HepG2 (cell line): ENCODE results near the gene RPL36. TPM values are rescaled to one million over a fixed set of nuclear protein-coding genes. Genes with fewer than 3 reads are reported as not detected.

ENCODE experiments used
- ATAC-seq: fragments of 200-7000 bp; cut with Tn5 transposase; 3 replicates; pipeline ENCODE4 v1.9.1; 2020; ENCODE audit warnings: mild to moderate bottlenecking, moderate library complexity
- BruUV-seq: library from RNA; stranded (reverse); fragments of 400-500 nt; replicated peaks from 2 replicates; lab custom pipeline; 2021; lab: Mats Ljungman, UMichigan
- CTCF ChIA-PET: fragments of 300-600 bp; formaldehyde crosslinking; extraction: SDS; loops from one replicate; lab custom pipeline; 2021; ENCODE audit warnings: low total read pairs, inconsistent platforms, low intra/inter-chr PET ratio; lab: Yijun Ruan, JAX
- POLR2A ChIA-PET: fragments of 350-600 bp; sonication (Branson Sonifier 250); formaldehyde crosslinking; loops from one replicate; lab custom pipeline; 2020; ENCODE audit warnings: antibody characterized with exemption, inconsistent platforms; lab: Yijun Ruan, JAX
- DNase-seq: peaks from one replicate; pipeline ENCODE4 v3.0.0-alpha.2; 2015; ENCODE audit warnings: low spot score
- FAIRE-seq: peaks from 3 replicates; lab custom pipeline; 2011; peaks lifted over from hg19 to GRCh38; lab: Jason Lieb, UNC
- H2AFZ ChIP-seq: one replicate; pipeline ENCODE4 v1.6.1; 2011; ENCODE audit warnings: low read length, inconsistent platforms
- H3K27ac ChIP-seq: fragments of 300-600 bp; 3 replicates; pipeline ENCODE4 v1.8.0; 2011; ENCODE audit warnings: mixed run types, mild to moderate bottlenecking, mixed read lengths, low read length, inconsistent platforms; ENCODE audit not compliant: insufficient read depth; ENCODE audit errors: extremely low read length
- H3K27me3 ChIP-seq, 2 experiments: fragments of 200-600 bp in 1 of 2; 2 replicates in 1 of 2; 3 replicates in 1 of 2; pipeline versions ENCODE4 v1.6.0 to v1.8.0; 2011; ENCODE audit warnings: low read length in 2 of 2, mild to moderate bottlenecking in 2 of 2, moderate library complexity in 2 of 2, inconsistent platforms in 1 of 2; ENCODE audit not compliant: insufficient read depth in 2 of 2, control insufficient read depth in 1 of 2
- H3K36me3 ChIP-seq, 2 experiments: fragments of 200-600 bp in 1 of 2; replicated peaks in 1 of 2; 2 replicates in 1 of 2; 3 replicates in 1 of 2; pipeline versions ENCODE4 v1.5.1 to v1.8.0; 2011; ENCODE audit warnings: low read length in 2 of 2, inconsistent platforms in 1 of 2; ENCODE audit not compliant: insufficient read depth in 2 of 2, control insufficient read depth in 1 of 2
- H3K4me1 ChIP-seq: 2 replicates; pipeline ENCODE4 v1.5.1; 2012; ENCODE audit warnings: low read length, inconsistent platforms; ENCODE audit not compliant: insufficient read depth
- H3K4me2 ChIP-seq: 2 replicates; pipeline ENCODE4 v1.6.0; 2011; ENCODE audit warnings: low read depth, low read length, inconsistent platforms
- H3K4me3 ChIP-seq, 3 experiments: fragments of 200-600 bp in 1 of 3; sonication (generic), shearing (Covaris generic) in 1 of 3; replicated peaks in 1 of 3; 2 replicates each; pipeline ENCODE4 v1.5.1; 2011 to 2016; ENCODE audit warnings: low read length in 3 of 3, inconsistent platforms in 2 of 3, low read depth in 2 of 3, mild to moderate bottlenecking in 2 of 3, control low read depth in 1 of 3, mixed read lengths in 1 of 3; ENCODE audit not compliant: insufficient read depth in 1 of 3
- H3K79me2 ChIP-seq: one replicate; pipeline ENCODE4 v1.6.1; 2011; ENCODE audit warnings: low read length, inconsistent platforms; ENCODE audit not compliant: insufficient read depth
- H3K9ac ChIP-seq: 2 replicates; pipeline ENCODE4 v1.6.0; 2011; ENCODE audit warnings: mild to moderate bottlenecking, low read depth, low read length, inconsistent platforms; ENCODE audit not compliant: insufficient read depth
- H3K9me3 ChIP-seq: 2 replicates; pipeline ENCODE4 v1.5.1; 2012; ENCODE audit warnings: mild to moderate bottlenecking, low read length
- H4K20me1 ChIP-seq: 2 replicates; pipeline ENCODE4 v1.6.0; 2011; ENCODE audit warnings: inconsistent platforms, mild to moderate bottlenecking, low read length, moderate library complexity; ENCODE audit not compliant: insufficient read depth
- CSRNP1 ChIP-seq: sonication (generic); formaldehyde crosslinking; IDR thresholded peaks from 2 replicates; pipeline ENCODE4 v1.8.1; 2023; ENCODE audit warnings: mild to moderate bottlenecking, missing genetic modification reagents
- GABPA ChIP-seq, 2 experiments: IDR thresholded peaks; 2 replicates each; pipeline ENCODE4 v1.6.1; 2011 to 2016; ENCODE audit warnings: low read depth in 2 of 2, low read length in 1 of 2, missing biosample characterization in 1 of 2, missing genetic modification characterization in 1 of 2
- POLR2AphosphoS2 ChIP-seq: IDR thresholded peaks from 2 replicates; pipeline ENCODE4 v1.6.1; 2011; ENCODE audit warnings: low read depth, low read length, improper control_type of control experiment
- RBFOX2 ChIP-seq: fragments of 200-400 bp; formaldehyde crosslinking; IDR thresholded peaks from 2 replicates; pipeline ENCODE4 v1.6.1; 2017; ENCODE audit warnings: low read depth, mild to moderate bottlenecking, low read length
- RELA ChIP-seq: sonication (generic); formaldehyde crosslinking; IDR thresholded peaks from 2 replicates; pipeline ENCODE4 v1.4.0; 2020; ENCODE audit warnings: missing genetic modification reagents
- SNAPC5 ChIP-seq: sonication (generic); formaldehyde crosslinking; IDR thresholded peaks from 2 replicates; pipeline ENCODE4 v1.8.1; 2023; ENCODE audit warnings: mild to moderate bottlenecking, missing genetic modification reagents, borderline replicate concordance
- SOX6 ChIP-seq, 2 experiments: fragments of 450-650 bp in 1 of 2; sonication (generic) in 1 of 2; formaldehyde crosslinking in 1 of 2; IDR thresholded peaks; 2 replicates each; pipeline versions ENCODE4 v1.4.0 to v1.6.1; 2017 to 2020; ENCODE audit warnings: antibody characterized with exemption in 1 of 2, mild to moderate bottlenecking in 1 of 2, missing genetic modification reagents in 1 of 2
- SRSF9 ChIP-seq: fragments of 200-400 bp; formaldehyde crosslinking; IDR thresholded peaks from 2 replicates; pipeline ENCODE4 v1.6.1; 2018; ENCODE audit warnings: borderline replicate concordance, mild to moderate bottlenecking, low read depth, low read length; ENCODE audit not compliant: insufficient read depth, poor library complexity, severe bottlenecking
- TBL1XR1 ChIP-seq: fragments of 150-350 bp; IDR thresholded peaks from 2 replicates; pipeline ENCODE4 v1.6.1; 2014; ENCODE audit warnings: borderline replicate concordance, low read length; ENCODE audit not compliant: partially characterized antibody
- ZFAT ChIP-seq: sonication (generic); formaldehyde crosslinking; conservative IDR thresholded peaks from 2 replicates; pipeline ENCODE4 v1.8.1; 2023; ENCODE audit warnings: missing genetic modification reagents, inconsistent platforms
- ZNF34 ChIP-seq: sonication (generic); formaldehyde crosslinking; IDR thresholded peaks from 2 replicates; pipeline ENCODE4 v1.4.0; 2020; ENCODE audit warnings: mild to moderate bottlenecking, missing genetic modification reagents, borderline replicate concordance
- ZNF496 ChIP-seq: sonication (generic); formaldehyde crosslinking; IDR thresholded peaks from 2 replicates; pipeline ENCODE4 v1.8.1; 2023; ENCODE audit warnings: mild to moderate bottlenecking, moderate library complexity, missing genetic modification reagents; ENCODE audit not compliant: insufficient replicate concordance
- ZNF547 ChIP-seq: sonication (generic); formaldehyde crosslinking; IDR thresholded peaks from 2 replicates; pipeline ENCODE4 v1.5.1; 2020; ENCODE audit warnings: mild to moderate bottlenecking, missing genetic modification reagents
- ZNF75D ChIP-seq: sonication (generic); formaldehyde crosslinking; IDR thresholded peaks from 2 replicates; pipeline ENCODE4 v1.8.1; 2023; ENCODE audit warnings: missing genetic modification reagents, mild to moderate bottlenecking, borderline replicate concordance
- ZNF773 ChIP-seq: sonication (generic); formaldehyde crosslinking; IDR thresholded peaks from 2 replicates; pipeline ENCODE4 v1.4.0; 2020; ENCODE audit warnings: missing genetic modification reagents, borderline replicate concordance
- ZNF816 ChIP-seq: sonication (generic); formaldehyde crosslinking; IDR thresholded peaks from 2 replicates; pipeline ENCODE4 v1.8.0; 2022; ENCODE audit warnings: missing genetic modification reagents, mild to moderate bottlenecking, borderline replicate concordance
- WGBS: methylation state at CpG from one replicate; pipeline ENCODE4 v1.1.6; 2017; ENCODE audit warnings: low lambda C conversion rate; 5-methylcytosine and 5-hydroxymethylcytosine counted together
- in situ Hi-C: cut with HindIII; loops from 2 replicates; pipeline ENCODE4 v1.10.0; 2017; ENCODE audit warnings: low pct_unique_long_range_greater_than_20kb; ENCODE audit not compliant: extremely low pct_ligation_motif_present
- intact Hi-C: fragments of 100-400 bp; cut with micrococcal nuclease; formaldehyde crosslinking; loops from one replicate; pipeline ENCODE4 v1.10.0; 2022; ENCODE audit not compliant: unreplicated experiment
- polyA plus RNA-seq, 8 experiments: library from polyadenylated mRNA; depleted of rRNA in 3 of 8; stranded (reverse) in 7 of 8; unstranded in 1 of 8; fragments of >200 nt; fragmentation: Illumina TruSeq in 4 of 8; extraction: Trizol in 4 of 8; gene quantifications; 2 replicates each; pipeline versions ENCODE4 v1.2.1 to v1.2.3, GENCODE V29; 2011 to 2016; ENCODE audit warnings: low read depth in 4 of 8, missing spikeins in 1 of 8, mixed read lengths in 1 of 8; ENCODE audit not compliant: insufficient read depth in 1 of 8
- total RNA-seq, 5 experiments: library from RNA; depleted of rRNA; stranded (reverse); fragments of >200 nt; fragmentation: Illumina TruSeq; extraction: Trizol; gene quantifications; 2 replicates each; pipeline ENCODE4 v1.2.3, GENCODE V29; 2016; ENCODE audit warnings: low read depth in 1 of 5

Gene RPL36
- total and polyA plus RNA-seq, 2 of the 13 experiments (the other 11 are each of a cell fraction or from before 2014, with no cell fraction given): 706 to 740 TPM

- TF ChIP-seq ZNF816 (no peak), ZNF34 (CRISPR knock-in tag) (no peak)
Observed at GRCh38 chr19:5663904-5664303, 26.2 kb upstream of the RPL36 start (continued).

GRCh38 chr19:5664515-5664914, 25.6 kb upstream of the RPL36 start:
- Histone ChIP-seq H3K27me3 (no peaks in the 10 kb centered on the region), H3K79me2 (no peaks in the 10 kb centered on the region), H3K27ac (no peak overlapping the region), H2AFZ (no peak overlapping the region), H3K4me1 (peaks cover 15% of the 10 kb centered on the region), H3K4me2 (no peak overlapping the region), H3K36me3 (peaks cover 60 to 88% of the 10 kb centered on the region in 2 experiments), H3K9ac (no peak overlapping the region), H3K4me3 (no peak overlapping the region), H3K9me3 (no peaks in the 10 kb centered on the region), H4K20me1 (0 out of 2 replicates have a peak, but pooled peaks cover 9% of the 10 kb centered on the region)
- POLR2A ChIA-PET: interaction anchor here (1.5 kb wide), 1 partner anchor 42 kb away, joined by 7 read pairs; the partner anchor contains the start of genes SAFB and SAFB2
- no peak for FAIRE-seq
- BruUV-seq: no TSS peak
- intact Hi-C loops (no loop called here), in situ Hi-C loops (no loop called here)
- TF ChIP-seq TBL1XR1 (no peak), RELA (no peak), GABPA (IDR thresholded peaks at IDR 0.05; ENCODE audit: low read depth, low read length) (no peak), GABPA (CRISPR knock-in tag; IDR thresholded peaks at IDR 0.05; ENCODE audit: low read depth) (no peak), SOX6 (IDR thresholded peaks at IDR 0.05) (no peak), SOX6 (CRISPR knock-in tag; IDR thresholded peaks at IDR 0.05) (no peak), ZNF496 (CRISPR knock-in tag) (no peak), RBFOX2 (no peak), ZFAT (CRISPR knock-in tag) (no peak), ZNF547 (no peak), ZNF75D (no peak), SRSF9 (no peak), POLR2AphosphoS2 (no peak), SNAPC5 (no peak), CSRNP1 (CRISPR knock-in tag) (no peak), ZNF773 (CRISPR knock-in tag) (no peak)
- no peak for DNase-seq
- no CpG with 5 or more reads among the region's 2 CpGs for WGBS
- ATAC-seq: no peak
- CTCF ChIA-PET: no interaction called here
